IPS-15b (cell line): Measurements from ENCODE around the gene ATP13A4.

Experiments
- H3K27me3 ChIP-seq: one replicate; pipeline ENCODE4 v1.6.1; 2013; ENCODE audit warnings: low read length; ENCODE audit not compliant: control insufficient read depth, insufficient read depth
- H3K36me3 ChIP-seq: one replicate; pipeline ENCODE4 v1.6.1; 2013; ENCODE audit warnings: low read length; ENCODE audit not compliant: control insufficient read depth, insufficient read depth
- H3K4me1 ChIP-seq: one replicate; pipeline ENCODE4 v1.6.1; 2013; ENCODE audit warnings: mild to moderate bottlenecking, low read length; ENCODE audit not compliant: control insufficient read depth, insufficient read depth
- H3K4me3 ChIP-seq: one replicate; pipeline ENCODE4 v1.5.1; 2013; ENCODE audit warnings: low read depth, low read length
- H3K9ac ChIP-seq: one replicate; pipeline ENCODE4 v1.6.1; 2013; ENCODE audit warnings: low read depth, mild to moderate bottlenecking, low read length
- H3K9me3 ChIP-seq: one replicate; pipeline ENCODE4 v1.6.1; 2013; ENCODE audit warnings: mild to moderate bottlenecking, low read length; ENCODE audit not compliant: control insufficient read depth, insufficient read depth

Gene ATP13A4

GRCh38 chr3:193488741-193489140, 66.0 kb downstream of the ATP13A4 start:
- Histone ChIP-seq H3K9ac (no peak overlapping the region), H3K27me3 (no peaks in the 10 kb centered on the region), H3K36me3 (no peaks in the 10 kb centered on the region), H3K4me1 (no peaks in the 10 kb centered on the region), H3K9me3 (no peaks in the 10 kb centered on the region), H3K4me3 (no peak overlapping the region)

DNA sequence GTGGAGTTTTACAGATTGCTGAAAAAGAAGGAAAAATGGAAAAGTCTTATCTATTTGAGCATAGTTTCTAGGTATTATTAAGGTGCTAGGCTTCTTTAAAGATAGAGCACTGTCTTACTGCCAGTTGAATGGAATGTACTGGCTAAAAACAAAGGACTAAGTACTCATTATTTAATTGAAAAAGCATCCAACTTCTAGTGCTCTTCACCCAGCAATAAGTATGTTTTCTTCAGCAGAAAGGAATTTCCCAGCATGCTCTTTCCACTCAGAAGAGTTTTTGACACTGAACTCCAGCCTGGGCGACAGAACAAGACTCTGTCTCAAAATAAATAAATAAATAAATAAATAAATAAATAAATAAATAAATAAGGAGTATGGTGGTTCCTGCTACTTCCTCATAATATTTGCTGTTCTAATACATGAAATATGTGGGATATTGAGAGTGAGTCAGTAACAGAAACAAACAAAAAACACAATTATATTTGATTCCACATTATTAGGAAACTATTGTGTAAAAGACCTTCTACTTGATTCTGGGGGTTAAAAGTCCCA, 70.6 kb downstream of the ATP13A4 start:
- H3K4me1 ChIP-seq = no peaks in the 10 kb centered on the region
- no peak overlapping the region for H3K4me3 ChIP-seq
- H3K36me3 ChIP-seq = no peaks in the 10 kb centered on the region
- H3K27me3 ChIP-seq = no peaks in the 10 kb centered on the region
- no peaks in the 10 kb centered on the region for H3K9me3 ChIP-seq
- H3K9ac ChIP-seq = no peak overlapping the region

- Histone ChIP-seq H3K4me3 (no peak overlapping the region), H3K36me3 (no peaks in the 10 kb centered on the region), H3K4me1 (no peaks in the 10 kb centered on the region), H3K9ac (no peak overlapping the region), H3K9me3 (no peaks in the 10 kb centered on the region), H3K27me3 (no peaks in the 10 kb centered on the region)
Observed at GRCh38 chr3:193481436-193481835, 73.3 kb downstream of the ATP13A4 start.

DNA sequence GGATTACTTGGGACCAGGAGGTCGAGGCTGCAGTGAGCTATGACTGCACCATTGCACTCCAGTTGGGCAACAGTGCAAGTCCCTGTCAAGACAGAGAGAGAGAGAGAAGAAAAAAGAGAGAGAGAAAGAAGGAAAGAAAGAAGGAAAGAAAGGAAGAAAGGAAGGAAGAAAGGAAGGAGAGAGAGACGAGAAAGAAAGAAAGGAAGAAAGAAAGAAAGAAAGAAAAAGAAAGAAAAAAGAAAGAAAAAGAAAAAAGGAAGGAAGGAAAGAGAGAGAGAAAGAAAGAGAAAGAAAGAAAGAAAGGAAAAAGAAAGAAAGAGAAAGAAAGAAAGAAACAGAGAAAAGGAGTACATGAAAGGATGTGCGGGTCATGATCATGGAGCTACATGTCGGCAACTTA, 80.2 kb downstream of the ATP13A4 start:
- Histone ChIP-seq H3K9me3 (no peaks in the 10 kb centered on the region), H3K36me3 (no peaks in the 10 kb centered on the region), H3K27me3 (no peaks in the 10 kb centered on the region), H3K9ac (no peak overlapping the region), H3K4me3 (no peak overlapping the region), H3K4me1 (no peaks in the 10 kb centered on the region)

DNA sequence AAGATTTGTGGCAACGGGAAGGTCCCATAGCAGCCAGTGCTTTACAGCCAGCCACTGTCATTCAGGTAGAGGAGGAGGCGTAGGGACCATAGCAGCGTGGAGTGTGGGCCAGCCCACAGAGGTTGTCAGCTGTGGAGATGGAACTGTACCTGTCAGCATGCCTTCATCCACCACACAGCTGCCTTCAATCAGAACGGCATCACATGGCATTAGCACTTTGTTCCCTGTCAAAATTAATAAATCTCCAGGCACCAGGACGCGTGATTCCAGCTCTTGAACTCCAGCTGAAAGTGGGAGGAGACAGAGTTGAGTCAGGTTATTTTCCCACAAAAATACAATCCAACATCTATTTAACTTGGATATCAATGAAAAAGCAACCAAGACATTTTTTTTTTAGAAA, 84.0 kb downstream of the ATP13A4 start:
- Histone ChIP-seq H3K27me3 (no peaks in the 10 kb centered on the region), H3K9me3 (no peaks in the 10 kb centered on the region), H3K9ac (no peak overlapping the region), H3K4me1 (no peaks in the 10 kb centered on the region), H3K36me3 (no peaks in the 10 kb centered on the region), H3K4me3 (no peak overlapping the region)

DNA sequence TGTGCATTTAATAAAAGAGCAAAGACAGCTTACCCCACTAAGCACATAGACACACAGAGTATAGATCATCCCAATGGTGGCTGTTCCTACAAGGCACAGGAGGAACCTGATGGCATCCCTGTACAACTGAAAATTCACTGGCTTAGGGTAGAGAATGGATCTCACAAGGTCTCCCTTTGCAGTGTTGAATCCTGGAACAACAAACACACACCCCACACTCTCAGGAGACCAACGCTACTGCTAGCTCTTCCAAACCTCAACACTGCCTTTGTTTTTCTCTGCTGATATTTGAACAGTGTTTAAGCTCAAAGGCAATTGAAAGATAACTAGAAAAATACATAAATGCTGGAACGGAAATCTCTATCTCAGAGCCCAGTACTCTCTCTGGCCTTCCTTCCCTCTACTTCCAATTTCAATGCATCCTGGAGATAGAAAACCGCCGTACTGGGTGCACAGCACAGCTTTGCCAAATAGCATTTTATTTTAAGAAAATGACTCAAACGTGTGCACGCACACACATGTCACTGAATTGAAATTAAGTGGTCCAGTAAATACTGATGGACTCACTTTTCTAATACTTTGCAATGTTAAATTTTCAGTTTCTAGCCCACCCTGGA, 88.6 kb downstream of the ATP13A4 start:
- no peak overlapping the region for H3K4me3 ChIP-seq
- no peaks in the 10 kb centered on the region for H3K9me3 ChIP-seq
- no peaks in the 10 kb centered on the region for H3K4me1 ChIP-seq
- no peak overlapping the region for H3K9ac ChIP-seq
- H3K36me3 ChIP-seq = no peaks in the 10 kb centered on the region
- no peaks in the 10 kb centered on the region for H3K27me3 ChIP-seq

DNA sequence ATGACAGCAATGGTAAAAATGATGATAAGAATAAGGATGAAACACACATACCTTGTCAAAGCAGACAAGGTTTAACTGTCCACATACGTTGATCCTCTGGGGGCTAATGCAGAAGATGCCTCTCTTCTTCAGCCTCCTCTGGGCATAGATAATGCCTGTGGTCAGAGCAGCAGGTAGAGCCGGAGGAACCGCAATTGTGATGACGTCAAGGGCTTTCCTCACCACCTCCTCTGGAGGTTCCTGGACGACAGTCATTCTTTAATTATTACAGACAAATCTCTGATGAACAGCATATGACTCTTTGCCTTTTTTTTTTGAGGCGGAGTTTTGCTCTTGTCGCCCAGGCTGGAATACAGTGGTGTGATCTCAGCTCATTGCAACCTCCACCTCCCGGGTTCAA, 89.8 kb downstream of the ATP13A4 start:
- no peak overlapping the region for H3K9ac ChIP-seq
- H3K4me3 ChIP-seq = no peak overlapping the region
- H3K27me3 ChIP-seq = no peaks in the 10 kb centered on the region
- no peaks in the 10 kb centered on the region for H3K9me3 ChIP-seq
- no peaks in the 10 kb centered on the region for H3K4me1 ChIP-seq
- H3K36me3 ChIP-seq = no peaks in the 10 kb centered on the region

DNA sequence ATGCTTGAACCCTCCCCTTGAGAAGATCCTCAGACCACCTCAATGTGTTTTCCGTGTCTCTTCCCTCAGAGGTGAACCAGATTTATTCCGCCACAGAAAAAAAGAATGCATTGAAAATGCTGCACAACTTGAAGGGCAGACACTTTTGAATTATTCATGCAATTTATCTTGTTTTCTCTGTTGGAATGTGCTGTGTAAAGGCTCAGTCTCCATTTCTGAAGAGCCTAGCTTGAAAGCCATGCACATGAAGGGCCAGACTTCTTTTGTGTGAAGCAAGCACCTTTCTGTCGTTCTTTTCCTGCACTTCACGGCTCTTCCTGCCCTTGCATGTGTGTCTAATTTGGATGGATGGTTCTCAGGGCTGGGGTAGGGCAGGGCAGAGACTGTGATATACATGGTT, 97.2 kb downstream of the ATP13A4 start:
- Histone ChIP-seq H3K27me3 (no peaks in the 10 kb centered on the region), H3K9ac (no peak overlapping the region), H3K9me3 (no peaks in the 10 kb centered on the region), H3K4me1 (no peaks in the 10 kb centered on the region), H3K36me3 (no peaks in the 10 kb centered on the region), H3K4me3 (no peak overlapping the region)

GRCh38 chr3:193452338-193452737, 102.4 kb downstream of the ATP13A4 start:
- no peak overlapping the region for H3K4me3 ChIP-seq
- H3K27me3 ChIP-seq = no peaks in the 10 kb centered on the region
- H3K9me3 ChIP-seq = no peaks in the 10 kb centered on the region
- H3K4me1 ChIP-seq = no peaks in the 10 kb centered on the region
- no peak overlapping the region for H3K9ac ChIP-seq
- no peaks in the 10 kb centered on the region for H3K36me3 ChIP-seq

- Histone ChIP-seq H3K27me3 (no peaks in the 10 kb centered on the region), H3K9ac (no peak overlapping the region), H3K4me3 (no peak overlapping the region), H3K4me1 (no peaks in the 10 kb centered on the region), H3K36me3 (no peaks in the 10 kb centered on the region), H3K9me3 (no peaks in the 10 kb centered on the region)
Observed at GRCh38 chr3:193451902-193452301, 102.8 kb downstream of the ATP13A4 start.

DNA sequence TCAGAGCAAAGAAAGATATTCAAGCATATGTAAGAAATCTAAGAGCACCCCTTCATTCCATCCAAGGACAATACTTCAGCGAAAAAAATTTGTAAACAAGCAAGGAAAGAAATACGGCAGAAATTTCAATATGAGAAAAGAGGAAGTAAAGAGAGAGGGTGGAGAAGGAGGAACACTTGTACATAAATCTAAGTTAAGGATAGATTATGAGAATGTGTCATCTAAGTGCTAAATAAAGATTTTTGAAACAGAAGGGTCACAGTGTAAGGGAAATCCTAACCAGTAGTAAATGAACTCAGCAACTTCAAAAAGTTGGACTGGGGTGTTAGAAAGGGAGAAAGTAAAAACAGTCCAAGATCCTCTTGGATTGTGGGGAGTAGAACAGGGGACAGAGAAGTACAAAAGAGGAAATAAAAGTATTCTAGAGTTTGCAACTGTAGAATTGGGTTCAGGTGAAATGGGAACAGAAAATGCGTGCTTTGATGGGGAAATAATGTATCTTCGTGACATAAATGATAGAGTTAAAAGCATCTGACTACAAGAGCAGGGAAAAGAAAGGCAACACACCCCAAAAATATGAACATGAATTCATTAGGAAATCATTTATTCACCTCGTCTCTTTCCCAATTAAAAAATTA, 107.6 kb downstream of the ATP13A4 start:
- no peaks in the 10 kb centered on the region for H3K36me3 ChIP-seq
- H3K27me3 ChIP-seq = no peaks in the 10 kb centered on the region
- H3K9ac ChIP-seq = no peak overlapping the region

DNA sequence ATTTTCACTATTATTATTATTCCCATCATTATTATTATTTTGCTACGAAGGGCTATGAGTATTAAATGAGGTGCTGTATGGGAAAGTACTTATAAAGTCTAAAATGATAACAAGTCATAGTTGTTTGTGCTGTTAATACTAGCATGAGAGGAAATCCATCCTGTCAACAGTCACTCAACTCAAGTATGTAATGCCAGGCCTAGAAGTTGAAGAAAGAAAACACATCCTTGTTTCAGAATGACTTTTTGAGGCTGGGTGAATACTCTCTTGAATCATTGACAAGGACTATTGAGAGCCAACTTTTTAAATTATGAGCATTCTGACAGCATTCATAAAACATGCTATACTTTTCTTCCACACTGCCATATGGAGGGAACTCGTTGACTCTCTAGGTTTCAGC, 115.3 kb downstream of the ATP13A4 start:
- H3K4me1 ChIP-seq = no peaks in the 10 kb centered on the region
- no peak overlapping the region for H3K4me3 ChIP-seq
- H3K9me3 ChIP-seq = no peaks in the 10 kb centered on the region
- no peak overlapping the region for H3K9ac ChIP-seq
- H3K36me3 ChIP-seq = no peaks in the 10 kb centered on the region
- no peaks in the 10 kb centered on the region for H3K27me3 ChIP-seq

More for the DNA sequence above, 107.6 kb downstream of the ATP13A4 start:
- Histone ChIP-seq H3K9me3 (no peaks in the 10 kb centered on the region), H3K4me3 (no peak overlapping the region), H3K4me1 (no peaks in the 10 kb centered on the region)
